HCT116 (cell line): ENCODE data around the gene SLC34A1. TPM values are rescaled to one million over a fixed set of nuclear protein-coding genes. Genes with fewer than 3 reads are reported as not detected.

Experiments
- ATAC-seq: fragments of 200-7000 bp; cut with Tn5 transposase; 2 replicates; pipeline ENCODE4 v1.9.1; 2020; ENCODE audit warnings: mild to moderate bottlenecking, moderate library complexity
- BruUV-seq: library from RNA; stranded (reverse); fragments of 400-500 nt; replicated peaks from 2 replicates; lab custom pipeline; 2021; lab: Mats Ljungman, UMichigan
- CTCF ChIA-PET: fragments of 300-600 bp; sonication (Branson Sonifier 250); formaldehyde crosslinking; loops from one replicate; lab custom pipeline; 2021; ENCODE audit warnings: antibody characterized with exemption; lab: Charles Lee
- POLR2A ChIA-PET: fragments of 300-600, 350-600 bp; sonication (Branson Sonifier 250); formaldehyde crosslinking; loops from one replicate; lab custom pipeline; 2021; ENCODE audit warnings: antibody characterized with exemption; lab: Charles Lee
- RAD21 ChIA-PET, 2 experiments: fragments of 300-600 bp; sonication (Branson Sonifier 250); formaldehyde crosslinking; loops; one replicate each; lab custom pipeline; 2023; ENCODE audit warnings: low total read pairs in 2 of 2; ENCODE audit not compliant: uncharacterized antibody in 2 of 2, unreplicated experiment in 2 of 2, low non-redundant PET in 1 of 2; lab: Charles Lee
- DNase-seq: peaks from one replicate; pipeline ENCODE4 v3.0.0-alpha.2; 2010; ENCODE audit warnings: low read depth, low spot score
- H2AFZ ChIP-seq: fragments of 200-600 bp; shearing (Covaris generic), sonication (generic); 2 replicates; pipeline ENCODE4 v1.6.1; 2017; ENCODE audit warnings: low read depth, mixed run types, mixed read lengths, antibody characterized with exemption, low read length; ENCODE audit not compliant: poor library complexity, severe bottlenecking
- H3K27ac ChIP-seq: 2 replicates; pipeline ENCODE4 v1.5.1; 2012; ENCODE audit warnings: low read depth, low read length
- H3K27me3 ChIP-seq: fragments of 200-600 bp; sonication (generic); 2 replicates; pipeline ENCODE4 v1.6.1; 2016; ENCODE audit warnings: mixed run types, low read length, mixed read lengths; ENCODE audit not compliant: insufficient read depth
- H3K36me3 ChIP-seq, 2 experiments: fragments of 200-500 bp in 1 of 2; fragments of 200-600 bp in 1 of 2; sonication (Bioruptor generic) in 1 of 2; sonication (generic) in 1 of 2; 2 replicates each; pipeline versions ENCODE4 v1.5.1 to v1.6.1; 2014 to 2016; ENCODE audit warnings: low read length in 2 of 2, inconsistent platforms in 1 of 2, mixed read lengths in 1 of 2, mixed run types in 1 of 2; ENCODE audit not compliant: insufficient read depth in 2 of 2, control insufficient read depth in 1 of 2
- H3K4me1 ChIP-seq, 2 experiments: fragments of 200-600 bp in 1 of 2; sonication (generic) in 1 of 2; 2 replicates each; pipeline versions ENCODE4 v1.5.1 to v1.6.1; 2012 to 2017; ENCODE audit warnings: low read length in 2 of 2, inconsistent platforms in 1 of 2, mild to moderate bottlenecking in 1 of 2, mixed read lengths in 1 of 2, mixed run types in 1 of 2, moderate library complexity in 1 of 2; ENCODE audit not compliant: insufficient read depth in 2 of 2, control insufficient read depth in 1 of 2
- H3K4me2 ChIP-seq: fragments of 200-600 bp; sonication (generic); 2 replicates; pipeline ENCODE4 v1.6.1; 2017; ENCODE audit warnings: mixed run types, low read length, mixed read lengths
- H3K4me3 ChIP-seq, 2 experiments: fragments of 200-600 bp in 1 of 2; sonication (generic) in 1 of 2; replicated peaks in 1 of 2; 2 replicates each; pipeline ENCODE4 v1.5.1; 2011 to 2016; ENCODE audit warnings: low read length in 2 of 2, control low read depth in 1 of 2, low read depth in 1 of 2, mild to moderate bottlenecking in 1 of 2, mixed read lengths in 1 of 2, mixed run types in 1 of 2
- H3K79me2 ChIP-seq: fragments of 200-600 bp; sonication (generic); 2 replicates; pipeline ENCODE4 v1.6.1; 2017; ENCODE audit warnings: mild to moderate bottlenecking, mixed run types, low read length, moderate library complexity, mixed read lengths; ENCODE audit not compliant: insufficient read depth
- H3K9ac ChIP-seq: fragments of 200-600 bp; sonication (generic); 2 replicates; pipeline ENCODE4 v1.6.1; 2016; ENCODE audit warnings: low read length, mixed read lengths
- H3K9me2 ChIP-seq: fragments of 200-600 bp; sonication (generic), shearing (Covaris generic); 2 replicates; pipeline ENCODE4 v1.6.1; 2017; ENCODE audit warnings: mixed run types, mild to moderate bottlenecking, moderate library complexity; ENCODE audit not compliant: insufficient read depth
- H3K9me3 ChIP-seq, 2 experiments: fragments of 200-500 bp in 1 of 2; fragments of 200-600 bp in 1 of 2; sonication (Bioruptor generic) in 1 of 2; sonication (generic) in 1 of 2; 2 replicates each; pipeline ENCODE4 v1.6.1; 2014 to 2017; ENCODE audit warnings: low read length in 2 of 2, mixed read lengths in 2 of 2, inconsistent platforms in 1 of 2, low read depth in 1 of 2, mild to moderate bottlenecking in 1 of 2, mixed run types in 1 of 2, moderate library complexity in 1 of 2; ENCODE audit not compliant: control insufficient read depth in 1 of 2, insufficient read depth in 1 of 2
- H4K20me1 ChIP-seq: fragments of 200-600 bp; sonication (generic), shearing (Covaris generic); 2 replicates; pipeline ENCODE4 v1.6.1; 2017; ENCODE audit warnings: mixed run types, mild to moderate bottlenecking, moderate library complexity; ENCODE audit not compliant: insufficient read depth
- CEBPB ChIP-seq: IDR thresholded peaks from 2 replicates; pipeline ENCODE4 v1.6.1; 2012; ENCODE audit warnings: low read depth
- CTCF ChIP-seq, 3 experiments: fragments of 200-600 bp in 1 of 3; sonication (generic) in 1 of 3; IDR thresholded peaks in 2 of 3; conservative IDR thresholded peaks in 1 of 3; 2 replicates each; pipeline ENCODE4 v1.5.1; 2012 to 2017; ENCODE audit warnings: low read depth in 2 of 3, low read length in 2 of 3, antibody characterized with exemption in 1 of 3, borderline replicate concordance in 1 of 3, control low read depth in 1 of 3, mild to moderate bottlenecking in 1 of 3, mixed read lengths in 1 of 3, mixed run types in 1 of 3, moderate library complexity in 1 of 3; ENCODE audit not compliant: insufficient read depth in 1 of 3
- EZH2 ChIP-seq: fragments of 200-600 bp; sonication (generic); IDR thresholded peaks from 2 replicates; pipeline ENCODE4 v1.6.1; 2017; ENCODE audit warnings: antibody characterized with exemption, mixed run types
- FOSL1 ChIP-seq: IDR thresholded peaks from 2 replicates; pipeline ENCODE4 v1.6.1; 2012; ENCODE audit warnings: low read depth
- JUND ChIP-seq: IDR thresholded peaks from 2 replicates; pipeline ENCODE4 v1.6.1; 2012
- RAD21 ChIP-seq: IDR thresholded peaks from 2 replicates; pipeline ENCODE4 v1.6.1; 2012; ENCODE audit warnings: low read depth, mild to moderate bottlenecking
- REST ChIP-seq: IDR thresholded peaks from 2 replicates; pipeline ENCODE4 v1.6.1; 2012; ENCODE audit warnings: low read depth
- SRF ChIP-seq: IDR thresholded peaks from 2 replicates; pipeline ENCODE4 v1.6.1; 2012; ENCODE audit warnings: low read depth
- TCF7L2 ChIP-seq: IDR thresholded peaks from 2 replicates; pipeline ENCODE4 v1.7.0; 2011; ENCODE audit warnings: borderline replicate concordance, inconsistent platforms; ENCODE audit not compliant: insufficient read depth, insufficient read length; ENCODE audit errors: extremely low read depth
- YY1 ChIP-seq: IDR thresholded peaks from 2 replicates; pipeline ENCODE4 v1.6.1; 2011; ENCODE audit warnings: low read length, low read depth, moderate library complexity, mild to moderate bottlenecking; ENCODE audit not compliant: insufficient replicate concordance; ENCODE audit errors: extremely low read depth
- ZBTB33 ChIP-seq: IDR thresholded peaks from 2 replicates; pipeline ENCODE4 v1.6.1; 2011; ENCODE audit warnings: mild to moderate bottlenecking, low read length, moderate library complexity; ENCODE audit not compliant: insufficient replicate concordance; ENCODE audit errors: extremely low read depth
- intact Hi-C: fragments of 100-400 bp; cut with micrococcal nuclease; formaldehyde crosslinking; loops from 2 replicates; pipeline ENCODE4 v1.10.0; 2022
- total RNA-seq: library from RNA; stranded (reverse); gene quantifications from one replicate; pipeline ENCODE4 v1.2.1, GENCODE V29; 2021; ENCODE audit not compliant: unreplicated experiment

Gene SLC34A1
- total RNA-seq, 1 experiment from 2014 or later: not detected

GRCh38 chr5:177372910-177373309 lies 11.3 kb upstream of the SLC34A1 start:
- no peaks in the 10 kb centered on the region for H3K9me2 ChIP-seq
- no peak overlapping the region for H3K4me3 ChIP-seq
- RAD21 ChIA-PET: no interaction called here
- no peak for DNase-seq
- H3K4me1 ChIP-seq: peaks cover 14 to 34% of the 10 kb centered on the region in 2 experiments
- TF ChIP-seq CTCF (IDR thresholded peaks at IDR 0.05 in 2 of 3, conservative IDR thresholded peaks at IDR 0.05 in 1 of 3; ENCODE audit: borderline replicate concordance in 1 of 3, insufficient read depth in 1 of 3, low read depth in 2 of 3, low read length in 2 of 3): no peak
- no peak for TF ChIP-seq FOSL1
- TF ChIP-seq, all 23 proteins: peak for 0
- H3K4me2 ChIP-seq: no peak overlapping the region
- H3K27ac ChIP-seq: no peak overlapping the region
- no TSS peak for BruUV-seq
- no peaks in the 10 kb centered on the region for H4K20me1 ChIP-seq
- no peak for ATAC-seq
- H3K9ac ChIP-seq: no peak overlapping the region
- ChIA-PET POLR2A (interaction anchor here (1.2 kb wide), 1 partner anchor 17 kb away, joined by 4 read pairs; no protein-coding TSS in a partner anchor), CTCF (no interaction called here)
- no peaks in the 10 kb centered on the region for H3K36me3 ChIP-seq
- no peaks in the 10 kb centered on the region for H3K9me3 ChIP-seq
- intact Hi-C loops: no loop called here
- H3K27me3 ChIP-seq: no peaks in the 10 kb centered on the region
- H3K79me2 ChIP-seq: no peaks in the 10 kb centered on the region
- H2AFZ ChIP-seq: no peak overlapping the region

GRCh38 chr5:177373806-177374205 lies 10.4 kb upstream of the SLC34A1 start:
- DNase-seq (no peak), ATAC-seq (no peak)
- Histone ChIP-seq H3K9me2 (no peaks in the 10 kb centered on the region), H3K27me3 (no peaks in the 10 kb centered on the region), H3K4me1 (peaks cover 14 to 31% of the 10 kb centered on the region in 2 experiments), H3K27ac (no peak overlapping the region), H3K9me3 (no peaks in the 10 kb centered on the region), H3K79me2 (no peaks in the 10 kb centered on the region), H3K36me3 (no peaks in the 10 kb centered on the region), H2AFZ (no peak overlapping the region), H3K4me2 (no peak overlapping the region), H3K9ac (no peak overlapping the region), H4K20me1 (no peaks in the 10 kb centered on the region), H3K4me3 (no peak overlapping the region)
- intact Hi-C loops: no loop called here
- CTCF ChIA-PET: no interaction called here
- BruUV-seq: no TSS peak
- RAD21 ChIA-PET: no interaction called here
- POLR2A ChIA-PET: no interaction called here
- TF ChIP-seq JUND: no peak
- no peak for TF ChIP-seq CEBPB
- TF ChIP-seq YY1: no peak
- TF ChIP-seq SRF: no peak
- no peak for TF ChIP-seq FOSL1
- no peak for TF ChIP-seq ZBTB33
- no peak for TF ChIP-seq RAD21
- no peak for TF ChIP-seq TCF7L2
- TF ChIP-seq REST: no peak
- no peak for TF ChIP-seq EZH2
